A673 (cell line): ENCODE results near the gene PHRF1.

Source experiments
- EZH2 ChIP-seq: fragments of 200-600 bp; sonication (generic); IDR thresholded peaks from 2 replicates; pipeline ENCODE4 v1.6.1; 2017; ENCODE audit warnings: borderline replicate concordance, low read depth, mild to moderate bottlenecking, mixed read lengths, antibody characterized with exemption, low read length; ENCODE audit not compliant: poor library complexity, severe bottlenecking
- TF ChIP-seq, protein P1 (sequence below): fragments of 300-800, 200-600 bp; sonication (generic); conservative IDR thresholded peaks from 2 replicates; pipeline ENCODE4 v1.5.1; 2017; ENCODE audit warnings: low read depth, mild to moderate bottlenecking, antibody characterized with exemption, low read length, moderate library complexity, mixed read lengths

DNA sequence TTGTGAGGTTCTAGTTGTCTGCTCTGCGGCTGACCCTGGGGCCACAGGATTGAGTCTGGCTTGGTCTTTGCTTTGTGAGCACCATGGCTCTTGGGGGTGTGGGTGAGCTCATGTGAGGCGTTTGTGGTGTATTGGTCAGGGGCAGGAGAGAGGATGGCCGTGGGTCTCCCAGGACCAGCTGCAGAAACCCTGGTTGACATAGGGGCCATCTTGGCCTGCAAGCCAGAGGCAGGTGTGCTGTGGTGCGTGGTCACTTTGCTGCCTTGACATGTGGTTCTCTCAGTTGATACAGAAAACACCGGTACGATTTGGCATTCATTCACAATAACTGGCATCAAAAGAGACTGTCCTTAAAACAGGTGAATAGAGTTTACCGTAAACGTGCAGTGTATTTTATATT lies 11.3 kb downstream of the PHRF1 start:
- TF ChIP-seq, protein P1, sequence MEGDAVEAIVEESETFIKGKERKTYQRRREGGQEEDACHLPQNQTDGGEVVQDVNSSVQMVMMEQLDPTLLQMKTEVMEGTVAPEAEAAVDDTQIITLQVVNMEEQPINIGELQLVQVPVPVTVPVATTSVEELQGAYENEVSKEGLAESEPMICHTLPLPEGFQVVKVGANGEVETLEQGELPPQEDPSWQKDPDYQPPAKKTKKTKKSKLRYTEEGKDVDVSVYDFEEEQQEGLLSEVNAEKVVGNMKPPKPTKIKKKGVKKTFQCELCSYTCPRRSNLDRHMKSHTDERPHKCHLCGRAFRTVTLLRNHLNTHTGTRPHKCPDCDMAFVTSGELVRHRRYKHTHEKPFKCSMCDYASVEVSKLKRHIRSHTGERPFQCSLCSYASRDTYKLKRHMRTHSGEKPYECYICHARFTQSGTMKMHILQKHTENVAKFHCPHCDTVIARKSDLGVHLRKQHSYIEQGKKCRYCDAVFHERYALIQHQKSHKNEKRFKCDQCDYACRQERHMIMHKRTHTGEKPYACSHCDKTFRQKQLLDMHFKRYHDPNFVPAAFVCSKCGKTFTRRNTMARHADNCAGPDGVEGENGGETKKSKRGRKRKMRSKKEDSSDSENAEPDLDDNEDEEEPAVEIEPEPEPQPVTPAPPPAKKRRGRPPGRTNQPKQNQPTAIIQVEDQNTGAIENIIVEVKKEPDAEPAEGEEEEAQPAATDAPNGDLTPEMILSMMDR: no peak
- no peak for TF ChIP-seq EZH2
